ENCODE data around the gene CRIM1.

Gene CRIM1

DNA sequence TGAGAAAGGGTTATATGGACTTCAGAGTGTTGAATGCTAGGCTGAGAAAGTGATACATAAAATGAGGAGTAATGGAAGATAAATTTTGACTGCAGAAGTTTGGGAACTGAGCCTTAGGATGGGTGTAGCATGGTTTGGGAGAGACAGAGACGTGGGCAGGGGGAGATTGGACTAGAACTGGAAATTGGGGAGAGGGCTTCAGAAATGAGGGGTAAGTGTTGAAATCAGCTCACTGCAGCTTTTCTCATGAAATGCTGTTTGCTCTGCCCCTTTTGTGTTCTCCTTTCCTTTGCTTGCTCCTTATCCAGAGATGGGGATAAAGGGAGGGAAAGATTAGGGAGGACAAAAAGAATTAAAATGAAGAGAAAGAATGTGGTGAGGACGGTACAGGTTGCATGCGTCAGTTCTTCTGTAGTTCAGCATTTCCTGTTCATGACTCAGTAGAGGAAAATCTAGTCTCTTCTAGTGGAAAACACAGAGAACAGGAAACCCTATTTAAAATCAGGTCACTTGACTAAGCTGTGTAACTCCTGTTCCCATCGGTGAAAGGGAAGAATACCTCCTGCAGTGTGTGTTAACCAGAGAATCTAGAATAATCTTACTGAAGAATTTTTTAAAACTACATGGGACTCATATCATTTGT, 105.6 kb downstream of the CRIM1 start:
- DNase-seq: peak in 1 of 2 donors; percentile 1

DNA sequence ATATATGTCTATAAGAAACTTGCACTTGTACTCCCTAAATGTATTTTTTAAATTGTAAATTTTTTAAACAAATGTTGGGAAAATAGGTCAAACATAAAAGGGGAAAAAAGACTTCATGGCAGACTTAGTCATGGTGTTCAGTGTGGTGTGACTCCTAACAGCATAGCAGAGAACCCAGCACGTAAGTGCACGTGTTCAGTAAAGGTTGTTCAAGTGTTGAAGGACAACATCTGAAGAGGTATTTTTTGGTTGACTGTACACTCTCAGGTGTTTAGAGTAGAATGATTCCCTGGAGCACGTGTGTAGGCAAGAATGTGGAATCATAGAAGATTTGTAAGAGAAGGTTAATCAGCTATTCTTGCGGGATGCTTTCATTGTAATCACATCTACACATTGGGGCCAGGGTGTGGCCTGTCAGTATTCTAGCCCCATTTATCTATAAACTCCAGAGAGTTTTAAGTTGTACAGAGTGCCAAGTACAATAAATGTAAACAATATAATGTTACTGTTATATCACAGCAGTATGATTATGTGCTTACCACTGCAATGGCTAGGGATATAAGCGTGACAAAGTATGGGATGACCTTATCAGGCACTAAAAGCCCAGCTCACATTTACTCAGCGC, 106.8 kb downstream of the CRIM1 start:
- DNase-seq: no peak

DNA sequence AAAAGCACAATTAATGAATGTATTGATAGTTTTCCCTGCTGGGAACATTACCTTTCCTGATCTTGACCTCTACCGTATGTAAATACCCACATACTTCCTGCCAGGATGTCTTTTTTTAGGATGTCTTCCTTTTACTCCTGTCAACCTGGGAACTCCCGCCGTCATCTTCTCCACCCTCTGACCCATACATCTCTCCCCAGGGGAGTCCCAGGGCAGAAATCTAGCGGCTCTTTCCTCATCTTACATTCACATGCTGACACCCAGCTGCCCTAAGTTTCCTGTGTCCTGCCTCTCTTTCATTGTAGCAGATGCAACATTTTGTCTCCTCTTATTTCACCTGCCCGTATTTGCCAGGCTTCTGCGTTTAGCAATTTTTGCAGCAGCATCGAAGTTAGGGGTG, 107.8 kb downstream of the CRIM1 start:
- DNase-seq: no peak

DNA sequence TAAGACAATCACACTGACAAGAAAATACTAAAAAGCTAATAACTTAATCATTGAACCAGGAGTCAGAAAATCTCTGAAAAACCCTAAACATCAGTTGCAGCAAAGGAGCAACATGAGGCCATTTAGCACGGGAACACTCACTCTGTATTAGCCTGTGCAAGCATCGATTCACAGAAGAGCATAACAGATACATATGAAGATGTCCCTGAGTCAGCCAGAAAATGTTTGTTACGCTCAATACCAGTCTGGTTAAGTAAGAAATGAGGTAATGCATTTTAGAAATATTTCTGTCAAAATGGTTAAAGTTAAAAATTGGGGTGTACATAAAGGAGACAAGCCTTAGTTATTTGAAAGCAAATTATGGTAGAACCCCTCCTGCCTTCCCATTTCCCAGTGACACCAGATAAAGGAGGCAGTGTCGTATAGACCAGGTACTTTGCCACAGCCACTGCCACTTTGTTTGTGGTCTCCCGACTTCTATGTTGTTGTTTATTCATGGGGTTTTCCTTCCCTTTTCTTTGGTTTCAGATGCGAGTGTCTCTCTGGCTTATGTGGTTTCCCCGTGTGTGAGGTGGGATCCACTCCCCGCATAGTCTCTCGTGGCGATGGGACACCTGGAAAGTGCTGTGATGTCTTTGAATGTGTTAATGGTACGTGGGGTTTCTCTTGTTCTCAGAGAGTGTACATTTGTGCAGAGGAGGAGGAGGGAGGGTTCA, 108.6 kb downstream of the CRIM1 start:
- DNase-seq: no peak

DNA sequence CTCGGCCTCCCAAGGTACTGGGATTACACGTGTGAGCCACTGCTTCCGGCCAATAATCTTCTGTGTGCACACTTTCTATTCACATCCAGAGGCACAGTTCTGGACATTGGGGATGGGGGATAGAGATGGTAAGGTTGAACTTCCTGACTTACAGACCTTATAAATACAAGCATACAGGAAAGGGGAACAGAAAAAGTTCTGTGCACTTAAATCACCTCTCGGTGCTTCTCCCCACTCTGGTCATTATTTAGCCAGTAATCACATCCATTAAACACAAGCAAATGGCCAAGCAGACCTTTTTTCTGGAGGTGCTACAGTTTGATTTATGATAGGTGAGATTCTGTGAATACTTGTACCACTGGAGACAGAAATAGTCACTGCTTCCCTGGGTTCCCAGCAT, 110.6 kb downstream of the CRIM1 start:
- DNase-seq: no peak

DNA sequence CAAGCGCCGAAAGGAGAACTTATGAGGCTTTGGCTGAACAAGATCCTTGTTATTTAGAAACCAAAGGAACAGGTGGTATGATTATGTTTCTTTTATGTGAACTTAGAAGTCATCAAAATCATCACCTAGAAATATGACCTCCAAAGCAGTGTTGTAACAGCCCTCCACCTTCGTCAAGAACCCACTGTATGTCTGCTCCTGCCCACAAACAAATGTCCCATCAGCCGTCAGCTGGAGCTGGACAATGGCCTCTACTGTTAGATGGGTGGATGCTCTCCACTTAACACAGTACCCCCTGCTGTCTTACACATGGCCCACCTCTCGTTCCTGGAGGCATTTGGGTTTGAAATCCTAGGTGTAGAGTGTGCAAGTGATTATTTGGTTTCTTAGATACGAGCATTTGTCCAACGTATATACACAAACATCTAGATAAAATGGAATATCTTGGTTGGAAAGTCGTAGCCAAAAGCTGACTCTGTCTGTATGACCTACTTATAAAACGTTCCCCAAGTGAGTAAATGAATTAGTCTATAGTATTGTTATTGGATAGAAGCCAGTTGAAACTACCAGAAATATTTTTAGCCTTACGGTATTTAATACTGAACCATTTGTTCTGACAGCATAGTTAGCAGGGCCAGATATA, 113.0 kb downstream of the CRIM1 start:
- no peak for DNase-seq

DNA sequence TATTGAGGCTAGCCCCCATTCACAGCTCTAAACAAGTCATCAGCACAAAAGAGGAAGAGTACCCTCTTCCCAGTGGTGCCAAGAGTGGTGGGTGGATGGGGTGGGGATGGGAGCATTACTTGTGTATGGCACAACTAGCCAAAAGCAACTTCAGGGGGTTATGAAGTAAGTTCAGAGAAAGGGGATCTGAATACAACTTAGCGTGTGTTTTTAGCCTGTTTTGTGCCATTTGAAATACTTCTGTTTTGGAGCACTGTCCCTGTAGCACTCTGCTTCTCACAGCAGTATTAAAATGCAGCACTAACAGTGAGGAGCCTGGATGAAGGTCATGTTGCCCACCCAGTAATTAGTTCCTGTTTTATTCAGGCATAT, 113.5 kb downstream of the CRIM1 start:
- DNase-seq: no peak

DNA sequence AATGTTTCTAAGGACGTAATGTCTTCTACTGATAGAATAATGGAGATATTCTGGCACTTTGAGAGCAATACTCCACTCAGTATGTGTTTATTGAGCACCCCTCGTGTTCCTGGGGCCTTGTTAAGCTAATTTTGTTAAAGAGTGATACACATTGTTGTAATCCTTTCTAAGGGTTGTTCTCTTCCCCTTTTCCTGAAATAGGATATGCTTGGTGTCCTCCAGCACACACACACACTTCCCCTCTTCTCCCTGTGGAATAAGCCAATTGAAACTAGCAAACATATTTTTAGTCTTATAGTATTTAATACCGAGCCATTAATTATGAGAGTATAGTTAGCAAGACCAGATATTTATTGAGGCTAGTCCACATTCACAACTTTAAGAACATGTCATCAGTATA, 114.1 kb downstream of the CRIM1 start:
- DNase-seq: no peak

DNA sequence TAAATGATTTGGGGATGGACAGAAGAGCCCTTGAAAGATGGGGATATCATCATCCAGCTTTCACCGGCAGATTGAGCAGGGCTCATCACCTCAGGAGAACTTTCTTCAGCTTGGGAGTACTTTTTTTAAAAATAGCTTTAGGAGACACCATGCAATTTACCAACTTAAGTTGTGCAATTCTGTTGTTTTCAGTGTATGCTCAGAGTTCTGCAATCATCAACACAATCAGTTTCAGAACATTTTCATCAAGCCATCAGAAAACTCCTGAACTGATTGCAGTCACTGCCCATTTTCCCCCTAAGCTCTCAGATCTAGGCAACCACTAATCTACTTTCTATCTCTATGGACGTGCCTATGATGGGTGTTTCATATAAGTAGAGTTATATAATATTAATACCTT, 117.7 kb downstream of the CRIM1 start:
- DNase-seq: no peak

DNA sequence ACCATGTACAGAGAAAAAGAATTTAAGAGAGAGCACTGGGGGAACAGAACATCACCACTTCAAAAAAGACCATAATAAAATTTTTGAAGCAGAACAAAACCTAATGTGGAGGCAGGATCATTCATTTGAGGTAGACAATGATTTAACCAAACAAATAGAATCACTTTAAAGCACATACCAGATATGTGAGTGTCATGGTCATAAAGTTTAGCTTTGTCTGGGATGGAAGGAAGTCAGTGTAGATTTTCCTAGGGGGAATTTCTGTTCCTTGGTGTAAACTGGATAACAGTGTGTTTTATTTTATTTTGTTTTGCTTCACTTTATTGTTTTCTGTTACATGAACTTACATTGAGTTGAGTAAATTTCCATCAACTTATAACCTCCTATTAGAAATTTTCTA, 120.8 kb downstream of the CRIM1 start:
- DNase-seq: no peak

DNA sequence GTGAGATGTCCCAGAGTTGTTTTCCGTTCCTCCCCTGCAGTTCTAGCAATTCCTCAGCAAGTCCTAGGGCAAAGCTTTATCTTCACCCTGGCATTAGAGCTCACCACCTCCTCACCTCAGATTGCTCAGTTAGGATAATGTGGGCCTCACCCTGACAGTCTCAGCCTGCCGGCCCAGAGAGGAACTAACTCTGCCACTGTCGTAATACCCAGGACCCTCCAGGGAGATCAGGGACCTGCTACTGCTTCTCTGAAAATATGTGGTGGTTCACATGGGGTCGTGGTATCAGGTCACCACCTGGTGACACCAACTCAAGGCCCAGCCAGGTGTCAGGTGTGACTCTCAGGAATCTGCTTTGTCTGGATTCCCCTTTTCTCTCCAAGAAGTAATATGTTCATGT, 121.7 kb downstream of the CRIM1 start:
- no peak for DNase-seq

DNA sequence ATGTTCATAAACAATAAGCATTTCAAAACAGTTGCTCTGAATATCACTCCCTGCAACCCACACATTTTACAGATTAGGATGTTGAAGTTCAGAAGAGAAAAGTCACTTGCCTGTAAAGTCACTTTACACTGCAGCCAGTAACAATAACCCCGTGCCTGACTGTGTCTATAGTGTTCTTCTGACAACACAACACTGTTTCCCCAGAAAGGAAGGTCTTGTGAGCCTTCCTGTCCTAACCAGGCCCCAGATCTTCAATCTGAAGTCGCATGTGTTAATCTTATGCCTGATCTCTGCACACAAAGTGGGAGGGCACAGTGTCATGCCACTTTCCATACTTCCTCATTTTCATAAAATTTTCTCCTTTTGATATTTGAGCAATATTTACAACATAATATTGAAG, 122.2 kb downstream of the CRIM1 start:
- DNase-seq: no peak

DNA sequence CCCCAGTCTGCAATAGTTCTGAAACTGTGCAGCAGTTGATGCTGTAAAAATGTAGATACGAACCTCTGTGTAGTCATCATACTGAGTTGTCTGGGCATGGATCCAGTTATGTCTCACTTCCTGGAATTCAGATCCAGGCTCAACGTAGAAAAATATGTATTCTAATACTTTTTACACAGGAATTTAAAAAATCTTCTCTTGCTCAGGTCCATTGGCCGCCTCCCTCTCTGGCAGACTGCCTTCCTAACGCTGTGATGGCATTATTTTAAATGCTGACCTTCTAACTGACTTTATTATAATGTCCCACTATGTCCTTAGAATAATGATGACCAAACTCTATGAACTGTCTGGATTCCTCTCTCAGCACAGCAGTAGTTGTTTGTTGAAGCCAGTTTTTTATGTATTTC, 122.8 kb downstream of the CRIM1 start:
- no peak for DNase-seq

DNA sequence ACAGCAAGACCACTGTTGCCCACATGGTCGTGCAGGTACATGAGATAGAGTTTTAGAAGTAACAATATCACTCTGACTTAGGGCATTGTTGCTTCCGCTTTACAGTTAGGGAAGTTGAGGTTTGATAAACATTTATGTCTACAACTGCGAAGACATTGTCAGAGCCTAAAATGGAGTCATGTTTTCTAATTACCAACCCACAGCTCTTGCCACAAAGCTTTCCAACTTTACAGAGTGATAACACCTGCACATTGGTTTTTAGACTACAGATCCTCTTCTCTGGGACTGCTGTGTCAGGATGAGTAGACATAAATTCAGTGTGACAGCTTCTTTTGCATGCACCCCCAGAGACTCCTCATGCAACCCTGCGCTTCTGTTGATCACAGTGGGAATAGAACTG, 123.4 kb downstream of the CRIM1 start:
- DNase-seq: no peak

DNA sequence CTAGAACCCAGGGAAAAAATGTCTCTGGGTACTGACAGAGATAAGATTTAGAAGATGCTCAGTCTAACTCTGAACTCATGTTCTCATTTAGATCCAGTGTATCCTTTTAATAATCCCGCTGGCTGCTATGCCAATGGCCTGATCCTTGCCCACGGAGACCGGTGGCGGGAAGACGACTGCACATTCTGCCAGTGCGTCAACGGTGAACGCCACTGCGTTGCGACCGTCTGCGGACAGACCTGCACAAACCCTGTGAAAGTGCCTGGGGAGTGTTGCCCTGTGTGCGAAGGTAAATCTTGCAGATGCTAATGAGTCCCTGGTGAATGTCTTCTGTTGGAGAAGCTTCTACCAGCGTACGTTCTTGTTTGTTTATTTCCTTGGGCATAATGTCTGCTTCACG, 123.8 kb downstream of the CRIM1 start:
- DNase-seq: no peak

DNA sequence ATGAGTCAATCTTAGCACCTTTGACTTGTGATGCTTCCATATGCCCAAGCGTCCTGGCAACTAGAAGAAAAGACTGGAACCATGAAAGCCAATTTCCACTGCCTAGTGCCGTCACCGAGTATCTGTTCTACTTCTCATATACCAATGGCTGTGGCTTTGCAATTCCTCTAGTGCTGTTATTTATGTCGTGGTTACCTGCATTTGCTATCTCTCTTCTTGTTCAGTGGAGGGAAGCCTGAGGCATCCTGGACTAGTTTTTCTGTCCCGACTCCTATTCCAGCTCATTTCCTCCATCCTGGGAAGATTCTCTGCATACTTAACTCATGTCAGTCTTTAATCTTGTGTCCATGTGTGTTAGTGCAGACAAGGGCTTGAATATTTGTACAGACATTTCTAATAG, 124.5 kb downstream of the CRIM1 start:
- no peak for DNase-seq

DNA sequence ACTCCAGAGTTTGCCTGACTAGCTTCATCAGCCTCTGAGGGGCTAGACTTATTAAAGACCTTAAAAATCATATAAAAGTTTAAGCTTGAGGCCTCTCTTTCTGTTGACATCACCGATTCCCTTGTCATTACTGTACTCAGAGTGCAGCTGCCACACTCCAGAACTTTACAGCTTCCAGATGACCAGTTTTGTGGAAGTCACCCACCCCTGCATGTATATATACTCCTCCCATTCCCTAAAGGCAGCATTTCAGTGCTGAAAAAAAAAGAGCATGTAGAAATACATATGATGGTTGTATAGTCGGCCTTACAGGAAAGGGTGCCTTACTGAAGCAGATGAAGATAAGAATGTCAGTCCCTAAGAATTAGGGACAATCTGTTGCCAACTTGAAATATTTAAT, 125.1 kb downstream of the CRIM1 start:
- no peak for DNase-seq

DNA sequence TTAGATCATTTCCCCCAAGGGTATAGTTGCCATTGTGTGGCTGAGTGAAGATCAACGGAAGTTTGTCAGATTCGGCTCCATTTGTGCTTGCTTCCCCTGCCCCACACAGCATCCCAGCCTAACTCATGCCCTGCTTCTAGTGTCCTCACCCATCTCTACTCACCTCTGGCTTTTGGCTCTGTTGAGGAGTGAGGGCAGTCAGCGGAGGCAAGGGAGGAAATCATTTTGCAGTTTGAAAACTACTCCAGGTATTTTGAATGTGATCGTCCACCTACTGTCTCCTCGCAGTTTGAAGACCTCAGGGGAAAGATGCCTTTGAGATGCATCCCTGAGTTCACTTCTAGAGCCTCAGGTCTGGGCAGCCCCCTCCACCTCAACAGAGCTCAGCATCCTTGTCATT, 126.1 kb downstream of the CRIM1 start:
- DNase-seq: no peak

DNA sequence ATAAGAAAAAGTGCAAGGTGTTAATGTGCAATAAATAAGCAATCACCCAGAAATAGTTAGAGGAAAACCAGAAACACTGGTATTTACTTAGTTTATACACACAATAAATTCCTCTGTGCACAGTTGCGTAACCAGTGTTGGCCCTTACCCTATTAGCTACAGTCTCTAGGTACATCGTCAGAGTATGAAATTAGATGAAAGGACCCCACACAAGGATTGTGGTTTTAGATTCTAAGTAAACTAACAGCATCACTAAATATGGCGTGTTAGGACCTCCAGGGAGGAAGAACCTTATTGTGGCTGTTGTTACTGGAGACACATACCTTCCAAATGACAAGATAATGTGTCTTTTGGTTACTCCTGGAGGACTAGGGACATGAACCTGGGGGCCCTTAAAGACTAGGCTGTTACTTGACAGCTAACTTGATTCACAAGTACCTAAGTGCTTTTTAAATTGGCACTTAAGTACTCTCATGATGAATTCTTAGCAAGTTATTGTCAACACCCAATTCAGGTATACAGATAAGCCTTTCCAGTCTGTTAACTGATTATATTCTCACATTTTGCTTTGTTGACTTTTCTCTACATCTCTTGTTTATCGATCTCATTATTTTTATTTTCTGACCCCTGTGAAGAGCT, 127.1 kb downstream of the CRIM1 start:
- DNase-seq: no peak

DNA sequence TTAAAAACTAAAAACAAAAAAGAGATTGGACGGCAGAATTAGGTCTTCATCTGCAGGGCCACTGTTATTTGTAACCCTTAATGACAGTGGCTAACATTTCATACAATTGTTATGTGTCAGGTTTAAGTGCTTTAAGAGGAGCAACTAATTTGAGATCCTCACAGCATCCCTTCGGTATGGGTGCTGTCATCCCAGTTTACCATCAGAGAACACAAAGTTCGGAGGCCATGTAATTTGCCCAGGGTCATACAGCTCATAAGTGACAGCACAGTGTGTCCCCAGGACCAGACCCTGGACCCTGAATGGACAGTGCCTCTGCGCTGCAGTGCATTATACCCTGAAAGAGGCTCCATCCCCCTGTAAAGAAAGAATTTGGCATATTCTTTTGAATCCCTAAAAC, 127.7 kb downstream of the CRIM1 start:
- DNase-seq: no peak

DNA sequence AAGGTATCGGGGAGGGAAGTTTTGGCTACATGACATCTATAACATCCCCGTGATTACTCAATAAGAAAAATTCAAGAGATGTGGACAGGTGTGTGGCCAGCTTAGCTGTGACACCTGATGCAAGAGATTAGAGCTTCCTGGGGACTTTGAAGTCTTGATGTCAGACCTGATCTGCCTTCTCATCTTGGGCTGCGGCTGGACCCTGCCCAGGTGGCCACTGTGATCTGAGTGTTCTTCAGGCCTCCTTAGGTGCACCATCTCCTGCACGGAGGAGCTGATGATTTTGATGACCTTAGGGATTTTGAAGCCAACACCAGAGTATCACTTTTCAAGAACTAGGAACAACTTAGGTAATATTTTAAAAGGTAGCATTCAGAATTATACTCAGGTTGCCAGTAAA, 128.9 kb downstream of the CRIM1 start:
- no peak for DNase-seq

DNA sequence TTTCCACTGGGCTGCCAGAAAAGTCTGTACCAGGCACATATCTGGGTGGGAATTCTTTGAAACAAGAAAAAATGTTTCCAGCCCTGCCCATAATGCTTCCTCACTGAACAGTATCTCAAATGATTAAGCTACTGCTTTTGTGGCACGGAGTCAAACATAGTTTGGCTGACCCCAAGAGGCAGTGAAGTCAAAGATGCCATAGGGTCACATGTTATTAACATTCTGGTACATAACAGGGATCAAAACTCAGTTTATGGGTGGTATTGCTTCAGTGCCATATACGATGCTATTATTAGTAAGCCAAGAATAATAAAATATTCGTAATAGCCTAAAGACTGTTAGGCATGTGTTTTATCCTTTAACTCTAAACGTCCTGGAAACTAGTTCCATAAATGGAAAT, 129.9 kb downstream of the CRIM1 start:
- no peak for DNase-seq

DNA sequence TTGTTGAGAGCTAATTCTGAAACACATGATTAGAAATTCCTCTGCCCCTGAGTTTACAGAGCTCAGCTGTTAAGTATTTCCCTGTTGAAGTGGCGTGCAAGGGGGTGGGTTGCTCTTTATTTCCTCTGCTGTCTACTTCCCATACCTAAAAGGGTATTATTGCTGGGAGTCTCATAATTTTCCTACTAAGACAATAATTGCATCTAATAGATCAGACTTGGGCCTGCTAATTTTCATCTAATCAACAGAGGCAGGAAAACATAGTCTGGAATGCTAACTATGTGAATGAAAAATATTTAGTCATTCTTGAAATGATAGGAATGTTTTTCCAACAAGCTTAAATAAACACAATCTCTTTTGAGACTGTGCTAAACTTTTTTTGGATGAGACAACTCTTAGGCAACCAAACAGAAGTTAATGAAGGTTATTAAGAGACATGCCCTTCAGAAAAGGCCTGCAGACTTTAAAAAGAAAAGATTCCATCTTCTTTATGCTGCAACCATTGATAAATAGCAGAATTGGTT, 131.0 kb downstream of the CRIM1 start:
- DNase-seq: no peak

Measured in activated CD4-positive, alpha-beta T cell treated with anti-CD3 and anti-CD28 coated beads for 4 hours (primary cell).